ENCODE measurements around the gene TOLLIP. TPM values are rescaled to one million over a fixed set of nuclear protein-coding genes. Genes with fewer than 3 reads are reported as not detected.
"Not testable (repeated sequence)": the region's sequence is repeated elsewhere in the genome, so short reads cannot be mapped to it uniquely, and the experiment has no call there.

The TOLLIP gene
- total and polyA plus RNA-seq, 2 donors, result 10.9 to 25.4 TPM

DNA sequence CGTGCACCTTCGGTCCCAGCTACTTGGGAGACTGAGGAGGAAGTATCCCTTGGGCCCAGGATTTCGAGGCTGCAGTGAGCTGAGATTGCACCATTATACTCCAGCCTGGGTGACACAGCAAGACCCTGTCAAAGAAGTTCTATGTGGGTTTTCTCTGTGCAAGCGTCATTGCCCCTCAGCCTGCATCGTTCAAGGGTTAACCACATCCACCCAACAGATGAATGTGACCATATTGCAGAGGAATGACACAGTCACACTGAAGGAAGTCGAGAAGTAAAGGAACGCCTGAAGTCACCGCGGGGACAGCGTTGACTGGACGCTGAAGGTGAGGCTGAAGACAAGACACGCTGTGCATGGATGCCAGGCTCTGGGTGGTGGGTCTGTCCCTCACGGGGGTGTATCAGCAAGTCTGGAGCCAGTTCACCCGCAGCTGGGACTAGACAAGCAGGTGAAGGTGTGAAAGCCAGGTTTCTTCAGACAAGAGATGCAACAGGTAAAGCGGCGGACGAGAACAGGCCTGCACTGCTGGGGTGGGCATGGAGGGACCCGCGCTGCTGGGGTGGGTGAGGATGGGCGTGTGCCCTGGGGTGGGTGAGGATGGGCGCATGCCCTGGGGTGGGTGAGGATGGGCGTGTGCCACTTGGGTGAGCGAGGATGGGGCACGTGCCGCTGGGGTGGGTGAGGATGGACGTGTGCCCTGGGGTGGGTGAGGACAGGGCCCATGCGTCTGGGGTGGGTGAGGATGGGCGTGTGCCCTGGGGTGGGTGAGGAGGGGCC is 36.5 kb upstream of the TOLLIP start:
- no peaks in the 10 kb centered on the region for H3K9me3 ChIP-seq (ENCODE audit: control insufficient read depth in 2 of 2, insufficient read depth in 1 of 2, low read length in 1 of 2)
- WGBS, result 84% methylated on average over 28 of the region's 28 CpGs
- H3K4me3 ChIP-seq (ENCODE audit: low read length in 2 of 2), result no peak overlapping the region
- peaks cover 0 to 22% of the 10 kb centered on the region in 2 donors for H3K27me3 ChIP-seq (ENCODE audit: control insufficient read depth in 2 of 2, insufficient read depth in 1 of 2, low read length in 1 of 2)
- no peaks in the 10 kb centered on the region for H3K4me1 ChIP-seq (ENCODE audit: control insufficient read depth in 2 of 2, insufficient read depth in 2 of 2, low read length in 2 of 2)
- DNase-seq (ENCODE audit: low read depth in 6 of 9, low spot score in 9 of 9), result no peak
- H3K27ac ChIP-seq (ENCODE audit: low read depth in 1 of 2, low read length in 1 of 2), result no peak overlapping the region
- H3K36me3 ChIP-seq (ENCODE audit: control insufficient read depth in 2 of 2, insufficient read depth in 2 of 2, low read length in 1 of 2), result no peaks in the 10 kb centered on the region

DNA sequence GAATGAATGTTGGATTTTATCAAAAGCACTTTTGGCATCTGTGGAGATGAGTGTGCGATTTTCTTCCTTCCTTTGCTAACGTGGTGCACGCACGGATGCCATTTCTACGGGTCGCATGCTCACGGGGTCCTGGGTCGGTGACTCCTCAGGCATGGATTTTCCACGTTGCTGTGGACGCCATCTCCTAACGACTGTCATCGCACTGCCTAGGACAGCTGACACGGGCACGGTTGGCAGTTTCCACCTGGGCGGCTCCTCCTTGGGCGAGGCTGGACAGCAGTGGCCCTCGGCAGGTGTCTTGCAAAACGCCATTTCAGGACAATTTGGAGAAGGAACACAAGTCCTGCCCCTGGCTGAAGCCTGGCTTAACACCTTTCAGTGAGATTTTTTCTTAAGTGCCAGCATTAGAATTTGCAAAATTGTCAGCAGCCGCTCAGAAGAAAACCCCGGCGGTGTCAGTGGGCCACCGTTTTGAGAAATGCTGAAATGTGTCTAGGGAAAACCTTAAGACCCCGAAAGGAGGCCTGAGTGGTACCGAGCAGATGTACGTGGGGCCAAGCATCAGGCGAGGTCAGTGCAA is 34.7 kb upstream of the TOLLIP start:
- no peaks in the 10 kb centered on the region for H3K4me1 ChIP-seq (ENCODE audit: control insufficient read depth in 2 of 2, insufficient read depth in 2 of 2, low read length in 2 of 2)
- no peaks in the 10 kb centered on the region for H3K9me3 ChIP-seq (ENCODE audit: control insufficient read depth in 2 of 2, insufficient read depth in 1 of 2, low read length in 1 of 2)
- 87% methylated on average over 26 of the region's 26 CpGs for WGBS
- DNase-seq (ENCODE audit: low read depth in 6 of 9, low spot score in 9 of 9), result no peak
- no peak overlapping the region for H3K4me3 ChIP-seq (ENCODE audit: low read length in 2 of 2)
- peaks cover 0 to 15% of the 10 kb centered on the region in 2 donors for H3K27me3 ChIP-seq (ENCODE audit: control insufficient read depth in 2 of 2, insufficient read depth in 1 of 2, low read length in 1 of 2)
- no peak overlapping the region for H3K27ac ChIP-seq (ENCODE audit: low read depth in 1 of 2, low read length in 1 of 2)
- H3K36me3 ChIP-seq (ENCODE audit: control insufficient read depth in 2 of 2, insufficient read depth in 2 of 2, low read length in 1 of 2), result no peaks in the 10 kb centered on the region

- Histone ChIP-seq H3K4me1 (ENCODE audit: control insufficient read depth in 2 of 2, insufficient read depth in 2 of 2, low read length in 2 of 2) (no peaks in the 10 kb centered on the region), H3K27ac (ENCODE audit: low read depth in 1 of 2, low read length in 1 of 2) (no peak overlapping the region), H3K27me3 (ENCODE audit: control insufficient read depth in 2 of 2, insufficient read depth in 1 of 2, low read length in 1 of 2) (peaks cover 0 to 17% of the 10 kb centered on the region in 2 donors), H3K4me3 (ENCODE audit: low read length in 2 of 2) (no peak overlapping the region), H3K9me3 (ENCODE audit: control insufficient read depth in 2 of 2, insufficient read depth in 1 of 2, low read length in 1 of 2) (no peaks in the 10 kb centered on the region), H3K36me3 (ENCODE audit: control insufficient read depth in 2 of 2, insufficient read depth in 2 of 2, low read length in 1 of 2) (no peaks in the 10 kb centered on the region)
- no peak for DNase-seq (ENCODE audit: low read depth in 6 of 9, low spot score in 9 of 9)
- 79% methylated on average over 25 of the region's 25 CpGs for WGBS
Measured at GRCh38 chr11:1343391-1344055, 34.1 kb upstream of the TOLLIP start.

DNA sequence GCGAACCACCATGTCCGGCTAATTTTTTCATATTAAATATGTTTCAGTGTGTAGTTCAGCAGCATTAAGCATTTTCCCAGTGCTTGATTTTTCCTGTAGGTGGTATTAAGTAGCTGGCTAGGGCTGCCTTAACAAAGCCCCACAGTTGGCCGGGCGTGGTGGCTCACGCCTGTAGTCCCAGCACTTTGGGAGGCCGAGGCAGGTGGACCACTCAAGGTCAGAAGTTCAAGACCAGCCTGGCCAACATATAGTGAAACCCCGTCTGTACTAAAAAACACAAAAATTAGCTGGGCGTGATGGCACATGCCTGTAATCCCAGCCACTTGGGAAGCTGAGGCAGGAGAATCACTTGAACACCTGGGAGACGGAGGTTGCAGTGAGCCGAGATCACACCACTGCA is 33.5 kb upstream of the TOLLIP start:
- peaks cover 0 to 21% of the 10 kb centered on the region in 2 donors for H3K27me3 ChIP-seq (ENCODE audit: control insufficient read depth in 2 of 2, insufficient read depth in 1 of 2, low read length in 1 of 2)
- DNase-seq (ENCODE audit: low read depth in 6 of 9, low spot score in 9 of 9), result no peak
- no peak overlapping the region for H3K27ac ChIP-seq (ENCODE audit: low read depth in 1 of 2, low read length in 1 of 2)
- 93% methylated on average over 10 of the region's 10 CpGs for WGBS
- H3K4me3 ChIP-seq (ENCODE audit: low read length in 2 of 2), result no peak overlapping the region
- no peaks in the 10 kb centered on the region for H3K36me3 ChIP-seq (ENCODE audit: control insufficient read depth in 2 of 2, insufficient read depth in 2 of 2, low read length in 1 of 2)
- no peaks in the 10 kb centered on the region for H3K4me1 ChIP-seq (ENCODE audit: control insufficient read depth in 2 of 2, insufficient read depth in 2 of 2, low read length in 2 of 2)
- H3K9me3 ChIP-seq (ENCODE audit: control insufficient read depth in 2 of 2, insufficient read depth in 1 of 2, low read length in 1 of 2), result peaks cover 0 to 2% of the 10 kb centered on the region in 2 donors

GRCh38 chr11:1341928-1342524 is 32.6 kb upstream of the TOLLIP start:
- Histone ChIP-seq H3K36me3 (ENCODE audit: control insufficient read depth in 2 of 2, insufficient read depth in 2 of 2, low read length in 1 of 2) (no peaks in the 10 kb centered on the region), H3K4me1 (ENCODE audit: control insufficient read depth in 2 of 2, insufficient read depth in 2 of 2, low read length in 2 of 2) (no peaks in the 10 kb centered on the region), H3K9me3 (ENCODE audit: control insufficient read depth in 2 of 2, insufficient read depth in 1 of 2, low read length in 1 of 2) (peaks cover 0 to 2% of the 10 kb centered on the region in 2 donors), H3K4me3 (ENCODE audit: low read length in 2 of 2) (no peak overlapping the region), H3K27ac (ENCODE audit: low read depth in 1 of 2, low read length in 1 of 2) (no peak overlapping the region), H3K27me3 (ENCODE audit: control insufficient read depth in 2 of 2, insufficient read depth in 1 of 2, low read length in 1 of 2) (peaks cover 6 to 30% of the 10 kb centered on the region in 2 donors)
- DNase-seq (ENCODE audit: low read depth in 6 of 9, low spot score in 9 of 9), result no peak
- WGBS, result 58% methylated on average over 17 of the region's 17 CpGs

DNA sequence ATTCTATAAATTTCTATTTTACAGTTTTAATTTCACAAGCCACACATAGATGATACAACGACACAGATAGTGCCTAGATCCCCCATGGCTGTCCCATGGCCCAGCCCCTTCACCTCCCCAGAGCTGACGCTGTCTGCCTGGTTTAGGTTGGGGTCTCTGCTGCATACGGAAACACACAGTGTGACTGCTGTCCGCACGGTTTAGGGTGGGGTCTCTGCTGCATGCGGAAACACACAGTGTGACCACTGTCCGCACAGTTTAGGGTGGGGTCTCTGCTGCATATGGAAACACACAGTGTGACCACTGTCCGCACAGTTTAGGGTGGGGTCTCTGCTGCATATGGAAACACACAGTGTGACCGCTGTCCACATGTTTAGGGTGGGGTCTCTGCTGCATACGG is 31.8 kb upstream of the TOLLIP start:
- not testable (repeated sequence) for H3K4me3 ChIP-seq (ENCODE audit: low read length in 2 of 2); H3K36me3 ChIP-seq (ENCODE audit: control insufficient read depth in 2 of 2, insufficient read depth in 2 of 2, low read length in 1 of 2); H3K27ac ChIP-seq (ENCODE audit: low read depth in 1 of 2, low read length in 1 of 2); DNase-seq (ENCODE audit: low read depth in 6 of 9, low spot score in 9 of 9); H3K4me1 ChIP-seq (ENCODE audit: control insufficient read depth in 2 of 2, insufficient read depth in 2 of 2, low read length in 2 of 2); H3K9me3 ChIP-seq (ENCODE audit: control insufficient read depth in 2 of 2, insufficient read depth in 1 of 2, low read length in 1 of 2)
- 94% methylated on average over 10 of the region's 10 CpGs for WGBS
- peaks cover 8 to 36% of the 10 kb centered on the region in 2 donors for H3K27me3 ChIP-seq (ENCODE audit: control insufficient read depth in 2 of 2, insufficient read depth in 1 of 2, low read length in 1 of 2)

GRCh38 chr11:1340111-1340510 is 30.7 kb upstream of the TOLLIP start:
- WGBS, result 89% methylated on average over 12 of the region's 12 CpGs
- Histone ChIP-seq H3K4me3 (ENCODE audit: low read length in 2 of 2) (no peak overlapping the region), H3K36me3 (ENCODE audit: control insufficient read depth in 2 of 2, insufficient read depth in 2 of 2, low read length in 1 of 2) (no peaks in the 10 kb centered on the region), H3K27me3 (ENCODE audit: control insufficient read depth in 2 of 2, insufficient read depth in 1 of 2, low read length in 1 of 2) (peaks cover 10 to 46% of the 10 kb centered on the region in 2 donors), H3K4me1 (ENCODE audit: control insufficient read depth in 2 of 2, insufficient read depth in 2 of 2, low read length in 2 of 2) (peaks cover 10% of the 10 kb centered on the region in 2 donors), H3K27ac (ENCODE audit: low read depth in 1 of 2, low read length in 1 of 2) (no peak overlapping the region), H3K9me3 (ENCODE audit: control insufficient read depth in 2 of 2, insufficient read depth in 1 of 2, low read length in 1 of 2) (peaks cover 0 to 2% of the 10 kb centered on the region in 2 donors)
- no peak for DNase-seq (ENCODE audit: low read depth in 6 of 9, low spot score in 9 of 9)

DNA sequence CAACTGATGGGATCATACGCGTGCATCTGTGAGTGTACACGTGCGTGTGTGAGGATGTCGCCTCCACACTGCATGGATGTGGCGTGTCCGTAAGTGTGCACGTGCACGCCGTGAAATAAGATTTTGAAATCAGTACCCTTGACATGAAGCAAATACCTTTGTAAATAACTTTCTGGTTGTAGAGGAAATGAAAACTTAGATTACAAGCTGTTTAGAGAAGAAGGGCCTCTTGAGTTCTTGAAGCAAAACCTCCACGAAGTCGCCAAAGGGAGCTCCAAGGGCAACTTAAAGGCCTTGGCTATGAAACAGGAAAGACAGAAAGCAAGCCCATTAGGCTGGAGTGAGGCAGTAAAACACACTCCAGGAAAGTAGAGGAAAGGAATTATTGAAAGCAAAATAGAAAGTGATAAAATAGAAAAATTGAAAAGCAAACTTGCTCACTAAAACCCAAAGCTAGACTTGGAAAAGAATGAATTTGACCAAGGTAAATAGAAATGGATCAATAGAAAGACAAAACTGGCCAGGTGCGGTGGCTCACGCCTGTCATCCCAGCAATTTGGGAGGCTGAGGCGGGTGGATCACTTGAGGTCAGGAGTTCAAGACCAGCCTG is 29.7 kb upstream of the TOLLIP start:
- H3K4me1 ChIP-seq (ENCODE audit: control insufficient read depth in 2 of 2, insufficient read depth in 2 of 2, low read length in 2 of 2), result peaks cover 10 to 11% of the 10 kb centered on the region in 2 donors
- no peak for DNase-seq (ENCODE audit: low read depth in 6 of 9, low spot score in 9 of 9)
- peaks cover 10 to 47% of the 10 kb centered on the region in 2 donors for H3K27me3 ChIP-seq (ENCODE audit: control insufficient read depth in 2 of 2, insufficient read depth in 1 of 2, low read length in 1 of 2)
- WGBS, result 87% methylated on average over 15 of the region's 15 CpGs
- H3K27ac ChIP-seq (ENCODE audit: low read depth in 1 of 2, low read length in 1 of 2), result no peak overlapping the region
- no peaks in the 10 kb centered on the region for H3K36me3 ChIP-seq (ENCODE audit: control insufficient read depth in 2 of 2, insufficient read depth in 2 of 2, low read length in 1 of 2)
- H3K9me3 ChIP-seq (ENCODE audit: control insufficient read depth in 2 of 2, insufficient read depth in 1 of 2, low read length in 1 of 2), result peaks cover 0 to 2% of the 10 kb centered on the region in 2 donors
- no peak overlapping the region for H3K4me3 ChIP-seq (ENCODE audit: low read length in 2 of 2)
